H1 (cell line): Measurements from ENCODE around the gene FHIT. TPM values are rescaled to one million over a fixed set of nuclear protein-coding genes. Genes with fewer than 3 reads are reported as not detected.

Experiments
- CTCF ChIA-PET: fragments of 300-600 bp; sonication (Branson Sonifier 250); formaldehyde crosslinking; loops from one replicate; lab custom pipeline; 2021; ENCODE audit not compliant: partially characterized antibody; lab: Charles Lee
- POLR2A ChIA-PET: fragments of 300-600 bp; sonication (Branson Sonifier 250); formaldehyde crosslinking; loops from one replicate; lab custom pipeline; 2021; ENCODE audit warnings: inconsistent platforms; ENCODE audit not compliant: partially characterized antibody; lab: Charles Lee
- DNase-seq, 2 experiments: peaks; one replicate each; pipeline versions ENCODE4 v3.0.0 to v3.0.0-alpha.2; 2010 to 2022; ENCODE audit warnings: low spot score in 2 of 2, low read depth in 1 of 2, mixed read lengths in 1 of 2
- FAIRE-seq: peaks from 2 replicates; lab custom pipeline; 2011; peaks lifted over from hg19 to GRCh38; lab: Jason Lieb, UNC
- H2AFZ ChIP-seq: 2 replicates; pipeline ENCODE4 v1.8.1; 2012; ENCODE audit warnings: low read length, inconsistent platforms
- H2AK5ac ChIP-seq: 2 replicates; pipeline ENCODE4 v1.6.1; 2013; ENCODE audit warnings: low read depth, low read length
- H2BK120ac ChIP-seq: replicated peaks from 2 replicates; pipeline ENCODE3; 2013; ENCODE audit warnings: low read depth, low read length, inconsistent platforms
- H2BK12ac ChIP-seq: 2 replicates; pipeline ENCODE4 v1.6.1; 2013; ENCODE audit warnings: low read depth, low read length
- H2BK15ac ChIP-seq: 2 replicates; pipeline ENCODE4 v1.6.1; 2013; ENCODE audit warnings: low read length
- H2BK20ac ChIP-seq: 2 replicates; pipeline ENCODE4 v1.6.1; 2013; ENCODE audit warnings: low read length
- H2BK5ac ChIP-seq: 2 replicates; pipeline ENCODE4 v1.6.1; 2013; ENCODE audit warnings: low read depth, low read length
- H3K14ac ChIP-seq: 2 replicates; pipeline ENCODE4 v1.6.1; 2013; ENCODE audit warnings: inconsistent platforms; ENCODE audit not compliant: insufficient read length
- H3K18ac ChIP-seq: 2 replicates; pipeline ENCODE4 v1.6.1; 2013; ENCODE audit warnings: low read length; ENCODE audit errors: extremely low read depth
- H3K23ac ChIP-seq: 2 replicates; pipeline ENCODE4 v1.6.1; 2013; ENCODE audit warnings: inconsistent platforms; ENCODE audit not compliant: insufficient read length
- H3K23me2 ChIP-seq: 2 replicates; pipeline ENCODE4 v1.6.1; 2013; ENCODE audit warnings: low read depth, low read length
- H3K27ac ChIP-seq: 2 replicates; pipeline ENCODE4 v1.6.1; 2011; ENCODE audit warnings: low read depth, low read length, inconsistent platforms
- H3K27me3 ChIP-seq, 4 experiments: replicated peaks in 1 of 4; 1 replicate in 1 of 4; 2 replicates in 3 of 4; pipeline versions ENCODE4 v1.6.1 to v1.8.1; 2011 to 2013; ENCODE audit warnings: low read length in 3 of 4, mild to moderate bottlenecking in 3 of 4, inconsistent platforms in 2 of 4, mixed read lengths in 2 of 4, moderate library complexity in 1 of 4; ENCODE audit not compliant: control insufficient read depth in 3 of 4, insufficient read depth in 3 of 4; ENCODE audit errors: extremely low read depth in 1 of 4
- H3K36me3 ChIP-seq, 4 experiments: 2 replicates each; pipeline versions ENCODE4 v1.6.1 to v1.8.1; 2011 to 2013; ENCODE audit warnings: mild to moderate bottlenecking in 4 of 4, low read length in 3 of 4, moderate library complexity in 2 of 4, control low read depth in 1 of 4, inconsistent platforms in 1 of 4; ENCODE audit not compliant: insufficient read depth in 4 of 4, control insufficient read depth in 2 of 4
- H3K4ac ChIP-seq: replicated peaks from 2 replicates; pipeline ENCODE3; 2013; ENCODE audit warnings: low read length, low read depth, mixed read lengths, inconsistent platforms; ENCODE audit not compliant: insufficient read length
- H3K4me1 ChIP-seq, 4 experiments: replicated peaks in 1 of 4; 1 replicate in 1 of 4; 2 replicates in 3 of 4; pipeline versions ENCODE4 v1.6.1 to v1.8.1; 2011 to 2013; ENCODE audit warnings: low read length in 3 of 4, inconsistent platforms in 2 of 4, mixed read lengths in 1 of 4; ENCODE audit not compliant: insufficient read depth in 4 of 4, control insufficient read depth in 3 of 4
- H3K4me2 ChIP-seq, 2 experiments: 2 replicates each; pipeline versions ENCODE4 v1.6.1 to v1.8.1; 2011 to 2013; ENCODE audit warnings: low read depth in 2 of 2, low read length in 2 of 2, control low read depth in 1 of 2, inconsistent platforms in 1 of 2, mild to moderate bottlenecking in 1 of 2; ENCODE audit not compliant: insufficient read depth in 1 of 2
- H3K4me3 ChIP-seq, 4 experiments: fragments of 200-600, 300-600 bp in 1 of 4; sonication (generic), shearing (Covaris generic), sonication (Bioruptor Twin) in 1 of 4; 2 replicates each; pipeline versions ENCODE4 v1.5.1 to v1.8.1; 2011 to 2016; ENCODE audit warnings: low read length in 4 of 4, low read depth in 3 of 4, control low read depth in 2 of 4, inconsistent platforms in 2 of 4, mild to moderate bottlenecking in 2 of 4, mixed read lengths in 1 of 4, moderate library complexity in 1 of 4; ENCODE audit not compliant: insufficient read depth in 2 of 4; ENCODE audit errors: extremely low read depth in 1 of 4
- H3K56ac ChIP-seq: replicated peaks from 2 replicates; pipeline ENCODE3; 2013; ENCODE audit warnings: low read depth, mild to moderate bottlenecking, mixed read lengths, low read length, inconsistent platforms; ENCODE audit not compliant: insufficient read length
- H3K79me1 ChIP-seq: 2 replicates; pipeline ENCODE4 v1.6.1; 2013; ENCODE audit warnings: low read depth, low read length, control low read depth
- H3K79me2 ChIP-seq, 2 experiments: 2 replicates each; pipeline versions ENCODE4 v1.6.1 to v1.8.1; 2012 to 2013; ENCODE audit warnings: low read length in 2 of 2, mild to moderate bottlenecking in 2 of 2, inconsistent platforms in 1 of 2; ENCODE audit not compliant: insufficient read depth in 2 of 2, control insufficient read depth in 1 of 2
- H3K9ac ChIP-seq, 4 experiments: replicated peaks in 1 of 4; 1 replicate in 1 of 4; 2 replicates in 3 of 4; pipeline versions ENCODE4 v1.6.1 to v1.8.1; 2011 to 2013; ENCODE audit warnings: low read depth in 3 of 4, low read length in 3 of 4, control low read depth in 2 of 4, mild to moderate bottlenecking in 2 of 4, moderate library complexity in 2 of 4, inconsistent platforms in 1 of 4; ENCODE audit errors: extremely low read depth in 1 of 4
- H3K9me3 ChIP-seq, 2 experiments: 2 replicates each; pipeline versions ENCODE4 v1.6.1 to v1.8.1; 2012 to 2013; ENCODE audit warnings: mild to moderate bottlenecking in 2 of 2, moderate library complexity in 2 of 2, control low read depth in 1 of 2, inconsistent platforms in 1 of 2, low read depth in 1 of 2, low read length in 1 of 2, mixed read lengths in 1 of 2; ENCODE audit not compliant: insufficient read depth in 2 of 2
- H4K20me1 ChIP-seq, 2 experiments: replicated peaks in 1 of 2; 2 replicates each; pipeline versions ENCODE3 to v1.8.1; 2011 to 2013; ENCODE audit warnings: inconsistent platforms in 2 of 2, low read length in 2 of 2, mild to moderate bottlenecking in 1 of 2; ENCODE audit not compliant: insufficient read depth in 2 of 2, control insufficient read depth in 1 of 2
- H4K5ac ChIP-seq: 2 replicates; pipeline ENCODE4 v1.6.1; 2013; ENCODE audit warnings: low read length, low read depth, mixed read lengths, inconsistent platforms; ENCODE audit not compliant: insufficient read length
- H4K8ac ChIP-seq: 2 replicates; pipeline ENCODE4 v1.8.0; 2013; ENCODE audit warnings: mild to moderate bottlenecking, moderate library complexity, low read length, inconsistent platforms; ENCODE audit not compliant: insufficient read depth; ENCODE audit errors: extremely low read depth
- H4K91ac ChIP-seq: replicated peaks from 2 replicates; pipeline ENCODE3; 2013; ENCODE audit warnings: low read length, mixed read lengths, inconsistent platforms; ENCODE audit not compliant: insufficient read length
- BACH1 ChIP-seq: IDR thresholded peaks from 2 replicates; pipeline ENCODE4 v1.6.1; 2012; ENCODE audit warnings: low read length, improper control_type of control experiment
- CREB1 ChIP-seq: IDR thresholded peaks from 2 replicates; pipeline ENCODE4 v1.6.1; 2012; ENCODE audit warnings: inconsistent platforms
- CTBP2 ChIP-seq: IDR thresholded peaks from 2 replicates; pipeline ENCODE4 v1.7.0; 2011; ENCODE audit warnings: borderline replicate concordance, mild to moderate bottlenecking, moderate library complexity, mixed read lengths, low read length; ENCODE audit not compliant: insufficient read depth, insufficient read length
- EZH2 ChIP-seq: fragments of 200-600 bp; sonication (generic); IDR thresholded peaks from 2 replicates; pipeline ENCODE4 v1.7.1; 2012; ENCODE audit warnings: low read depth, mild to moderate bottlenecking, moderate library complexity, low read length, inconsistent platforms; ENCODE audit not compliant: severe bottlenecking
- FOSL1 ChIP-seq: IDR thresholded peaks from 2 replicates; pipeline ENCODE4 v1.6.1; 2011; ENCODE audit warnings: mild to moderate bottlenecking, low read depth, low read length, moderate library complexity; ENCODE audit not compliant: insufficient read depth
- HDAC6 ChIP-seq: IDR thresholded peaks from one replicate; pipeline ENCODE4 v1.7.1; 2012; ENCODE audit warnings: low read depth, mild to moderate bottlenecking, inconsistent platforms, low read length, moderate library complexity
- KDM1A ChIP-seq: fragments of 200-600, 300-600 bp; sonication (generic); IDR thresholded peaks from 2 replicates; pipeline ENCODE4 v1.7.1; 2016; ENCODE audit warnings: mild to moderate bottlenecking, low read length, borderline replicate concordance
- KDM4A ChIP-seq: IDR thresholded peaks from one replicate; pipeline ENCODE4 v1.7.1; 2012; ENCODE audit warnings: low read depth, mild to moderate bottlenecking, moderate library complexity, low read length, inconsistent platforms; ENCODE audit not compliant: severe bottlenecking
- MAFK ChIP-seq: IDR thresholded peaks from 2 replicates; pipeline ENCODE4 v1.6.1; 2012; ENCODE audit warnings: low read depth, mild to moderate bottlenecking, improper control_type of control experiment, low read length
- NRF1 ChIP-seq: IDR thresholded peaks from 2 replicates; pipeline ENCODE4 v1.6.1; 2011; ENCODE audit warnings: mild to moderate bottlenecking, low read depth, low read length, improper control_type of control experiment
- POLR2AphosphoS5 ChIP-seq: IDR thresholded peaks from 2 replicates; pipeline ENCODE4 v1.6.1; 2011; ENCODE audit warnings: low read depth, low read length
- SRF ChIP-seq: IDR thresholded peaks from 2 replicates; pipeline ENCODE4 v1.6.1; 2011; ENCODE audit warnings: mild to moderate bottlenecking, low read depth, low read length, moderate library complexity
- WGBS, 2 experiments: shearing (Covaris generic) in 1 of 2; methylation state at CpG; one replicate each; pipeline versions ENCODE4 v1.1.6 to v1.1.7; 2013 to 2015; ENCODE audit warnings: low lambda C conversion rate in 2 of 2, mixed read lengths in 2 of 2, inconsistent platforms in 1 of 2, low coverage in 1 of 2, missing lambda C conversion rate in 1 of 2; ENCODE audit not compliant: insufficient replicate concordance in 2 of 2, insufficient coverage in 1 of 2, insufficient read length in 1 of 2; ENCODE audit errors: extremely low coverage in 1 of 2, missing lambda C conversion rate in 1 of 2; 5-methylcytosine and 5-hydroxymethylcytosine counted together
- polyA plus RNA-seq, 7 experiments: library from polyadenylated mRNA; depleted of rRNA in 3 of 7; stranded (reverse) in 5 of 7; unstranded in 2 of 7; fragments of >200 nt in 5 of 7; fragments of 200-250 nt in 2 of 7; gene quantifications; 1 replicate in 5 of 7; 2 replicates in 1 of 7; 4 replicates in 1 of 7; pipeline versions ENCODE4 v1.2.1 to v1.2.3, GENCODE V29; 2011 to 2013; ENCODE audit warnings: missing spikeins in 2 of 7, mixed read lengths in 2 of 7
- total RNA-seq: library from RNA; stranded (reverse); fragmentation: NEBNext Ultra II Directional; extraction: Animal tissue kit (Norgen Biotek cat#: 25700); gene quantifications from 2 replicates; pipeline ENCODE4 v1.2.1, GENCODE V29; 2021
- TF ChIP-seq, protein P1 (sequence below): IDR thresholded peaks from 2 replicates; pipeline ENCODE4 v1.6.1; 2011; ENCODE audit warnings: low read depth, mild to moderate bottlenecking, low read length; ENCODE audit not compliant: insufficient read depth
- TF ChIP-seq, protein P2 (sequence below): IDR thresholded peaks from 2 replicates; pipeline ENCODE4 v1.6.1; 2012; ENCODE audit warnings: inconsistent platforms

FHIT gene
- total and polyA plus RNA-seq, 2 of the 8 experiments (the other 6 are each of a cell fraction or from before 2014, with no cell fraction given): 1.2 to 3.2 TPM

GRCh38 chr3:60523536-60523935 lies 727.7 kb downstream of the FHIT start:
- no peak overlapping the region for H3K56ac ChIP-seq
- no peak overlapping the region for H4K5ac ChIP-seq
- H3K79me2 ChIP-seq: no peaks in the 10 kb centered on the region
- H3K4ac ChIP-seq: no peak overlapping the region
- H2AK5ac ChIP-seq: no peak overlapping the region
- H3K9me3 ChIP-seq: no peaks in the 10 kb centered on the region
- 95% methylated on average over 2 of the region's 2 CpGs; no CpG with 5 or more reads in 1 of the 2 experiments for WGBS, 2 experiments
- H4K20me1 ChIP-seq: no peaks in the 10 kb centered on the region
- H3K36me3 ChIP-seq: no peaks in the 10 kb centered on the region
- H3K4me2 ChIP-seq: no peak overlapping the region
- H3K18ac ChIP-seq: no peak overlapping the region
- no peaks in the 10 kb centered on the region for H3K79me1 ChIP-seq
- no peak overlapping the region for H2BK120ac ChIP-seq
- POLR2A ChIA-PET: no interaction called here
- no peaks in the 10 kb centered on the region for H3K27me3 ChIP-seq
- H3K4me3 ChIP-seq: no peak overlapping the region
- CTCF ChIA-PET: no interaction called here
- no peak overlapping the region for H3K14ac ChIP-seq
- no peaks in the 10 kb centered on the region for H3K4me1 ChIP-seq
- H2BK15ac ChIP-seq: no peak overlapping the region
- no peak overlapping the region for H2BK5ac ChIP-seq
- no peaks in the 10 kb centered on the region for H3K23me2 ChIP-seq
- no peak overlapping the region for H3K9ac ChIP-seq
- no peak overlapping the region for H2BK12ac ChIP-seq
- no peak overlapping the region for H4K8ac ChIP-seq
- FAIRE-seq (no peak), DNase-seq (no peak)
- H2AFZ ChIP-seq: no peak overlapping the region
- H3K27ac ChIP-seq: no peak overlapping the region
- H3K23ac ChIP-seq: no peak overlapping the region
- H2BK20ac ChIP-seq: no peak overlapping the region
- H4K91ac ChIP-seq: no peak overlapping the region
- TF ChIP-seq KDM1A (no peak), BACH1 (no peak), POLR2AphosphoS5 (no peak), HDAC6 (no peak), CTBP2 (no peak), CREB1 (no peak), MAFK (no peak), NRF1 (no peak), SRF (no peak), EZH2 (no peak), FOSL1 (no peak), KDM4A (no peak)
- TF ChIP-seq, protein P1, sequence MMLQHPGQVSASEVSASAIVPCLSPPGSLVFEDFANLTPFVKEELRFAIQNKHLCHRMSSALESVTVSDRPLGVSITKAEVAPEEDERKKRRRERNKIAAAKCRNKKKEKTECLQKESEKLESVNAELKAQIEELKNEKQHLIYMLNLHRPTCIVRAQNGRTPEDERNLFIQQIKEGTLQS: no peak
- TF ChIP-seq, protein P2, sequence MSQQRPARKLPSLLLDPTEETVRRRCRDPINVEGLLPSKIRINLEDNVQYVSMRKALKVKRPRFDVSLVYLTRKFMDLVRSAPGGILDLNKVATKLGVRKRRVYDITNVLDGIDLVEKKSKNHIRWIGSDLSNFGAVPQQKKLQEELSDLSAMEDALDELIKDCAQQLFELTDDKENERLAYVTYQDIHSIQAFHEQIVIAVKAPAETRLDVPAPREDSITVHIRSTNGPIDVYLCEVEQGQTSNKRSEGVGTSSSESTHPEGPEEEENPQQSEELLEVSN: no peak
